C4-2B (cell line): ENCODE measurements around the gene TMEM192.

Experiments used
- CTCF ChIP-seq: fragments of 450-650 bp; conservative IDR thresholded peaks from 2 replicates; pipeline ENCODE4 v1.5.1; 2017; ENCODE audit warnings: mild to moderate bottlenecking
- ZFX ChIP-seq: fragments of 450-650 bp; IDR thresholded peaks from 2 replicates; pipeline ENCODE4 v1.6.1; 2017

- TF ChIP-seq CTCF (no peak), ZFX (no peak)
Observed at GRCh38 chr4:165154482-165154881, 41.8 kb upstream of the TMEM192 start.
